ENCODE measurements around the gene MBD6. TPM values are rescaled to one million over a fixed set of nuclear protein-coding genes. Genes with fewer than 3 reads are reported as not detected.

Gene MBD6
- total and polyA plus RNA-seq, 7 donors = 13.5 to 52.8 (median 16.2) TPM

GRCh38 chr12:57576613-57577160, 54.1 kb downstream of the MBD6 start:
- Histone ChIP-seq H3K9me3 (no peaks in the 10 kb centered on the region), H3K27ac (no peak overlapping the region), H3K4me1 (no peaks in the 10 kb centered on the region), H3K4me3 (no peak overlapping the region), H3K27me3 (no peaks in the 10 kb centered on the region), H3K36me3 (no peaks in the 10 kb centered on the region)
- no peak for TF ChIP-seq CTCF (IDR thresholded peaks at IDR 0.05)
- no peak for TF ChIP-seq POLR2AphosphoS5 (IDR thresholded peaks at IDR 0.05)
- no peak for TF ChIP-seq EP300 (IDR thresholded peaks at IDR 0.05)
- TF ChIP-seq POLR2A (IDR thresholded peaks at IDR 0.05) = no peak
- 84 to 85% methylated on average over 9 of the region's 9 CpGs for WGBS, 2 donors
- intact Hi-C loops (cut with DNase I) = no loop called here
- DNase-seq = no peak

DNA sequence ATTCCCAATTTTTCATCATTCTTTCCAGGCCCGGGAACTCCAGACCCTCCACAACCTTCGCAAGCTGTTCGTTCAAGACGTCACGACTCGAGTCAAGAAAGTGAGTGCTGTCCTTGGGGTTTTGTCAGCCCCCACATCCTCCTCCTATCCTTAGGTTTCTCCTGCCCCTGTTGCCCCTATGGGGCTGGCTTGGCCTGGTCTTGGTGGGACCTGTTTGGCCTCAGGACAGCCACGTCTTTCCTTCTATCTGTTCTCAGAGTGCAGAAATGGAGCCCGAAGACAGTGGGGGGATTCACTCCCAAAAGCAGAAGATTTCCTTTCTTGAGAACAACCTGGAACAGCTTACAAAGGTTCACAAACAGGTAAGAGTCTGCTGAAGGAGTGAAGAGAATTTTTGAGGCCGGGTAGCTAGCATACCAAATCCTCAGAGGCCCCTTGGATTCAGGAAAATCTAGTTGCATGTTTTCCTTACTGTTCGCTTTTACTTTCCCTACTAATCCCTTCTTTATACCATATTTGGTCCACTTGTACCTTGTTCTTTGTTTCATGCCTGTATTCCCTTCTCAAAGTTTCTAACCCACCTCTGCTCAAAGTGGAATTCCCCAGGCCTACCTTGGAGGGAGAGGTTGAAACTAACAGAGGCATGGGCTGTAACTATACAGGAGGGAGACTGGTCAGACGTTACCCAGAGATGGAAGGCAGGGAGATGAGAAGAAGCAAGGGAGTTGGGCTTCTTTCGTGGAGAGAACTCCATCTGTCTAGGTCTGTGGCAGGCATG, 55.5 kb downstream of the MBD6 start:
- intact Hi-C loops (cut with DNase I) = no loop called here
- no peaks in the 10 kb centered on the region for H3K27me3 ChIP-seq
- no peaks in the 10 kb centered on the region for H3K4me1 ChIP-seq
- no peak overlapping the region for H3K4me3 ChIP-seq
- H3K27ac ChIP-seq = no peak overlapping the region
- no peaks in the 10 kb centered on the region for H3K36me3 ChIP-seq
- TF ChIP-seq POLR2AphosphoS5 (IDR thresholded peaks at IDR 0.05) (no peak), EP300 (IDR thresholded peaks at IDR 0.05) (no peak), CTCF (IDR thresholded peaks at IDR 0.05) (no peak), POLR2A (IDR thresholded peaks at IDR 0.05) (no peak)
- no peaks in the 10 kb centered on the region for H3K9me3 ChIP-seq
- WGBS, 2 donors = 89 to 91% methylated on average over 12 of the region's 12 CpGs
- DNase-seq = no peak

DNA sequence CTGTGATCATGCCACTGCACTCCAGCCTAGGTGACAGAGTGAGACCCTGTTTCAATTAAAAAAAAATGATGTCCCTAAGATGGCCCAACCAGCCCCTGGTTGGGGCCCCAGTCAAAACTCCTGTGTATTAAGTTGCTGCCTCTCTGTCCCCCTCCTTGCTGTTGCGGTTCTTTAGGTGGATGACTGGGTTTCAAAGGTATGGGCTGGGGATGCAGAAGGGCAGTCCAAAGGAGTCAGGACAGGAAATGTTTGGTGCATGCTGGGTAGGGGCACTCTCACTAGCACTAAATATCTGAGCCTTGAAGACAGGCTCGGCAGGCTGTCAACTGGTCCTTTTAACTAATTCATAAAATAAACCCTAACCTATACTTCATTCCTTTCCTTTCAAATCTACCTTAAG, 56.4 kb downstream of the MBD6 start:
- Histone ChIP-seq H3K4me3 (no peak overlapping the region), H3K27me3 (no peaks in the 10 kb centered on the region), H3K36me3 (no peaks in the 10 kb centered on the region), H3K27ac (no peak overlapping the region), H3K9me3 (no peaks in the 10 kb centered on the region), H3K4me1 (no peaks in the 10 kb centered on the region)
- intact Hi-C loops (cut with DNase I) = no loop called here
- TF ChIP-seq EP300 (IDR thresholded peaks at IDR 0.05) (no peak), CTCF (IDR thresholded peaks at IDR 0.05) (no peak), POLR2A (IDR thresholded peaks at IDR 0.05) (no peak), POLR2AphosphoS5 (IDR thresholded peaks at IDR 0.05) (no peak)
- no peak for DNase-seq
- 90 to 92% methylated on average over 2 of the region's 2 CpGs for WGBS, 2 donors

Small RNA genes lying within 50 kb of the gene (small RNA-seq; reads per million reads assigned to genes)
- 0 to 0.29 (median 0.18) reads per million in 3 donors for gene MIR616

Other genes with a start within 250 kb of the MBD6 start
- 10 to 100 TPM; 28.3 to 37.7 (median 28.5) TPM for gene R3HDM2, start 91.8 kb upstream of the MBD6 start, total RNA-seq
- gene R3HDM2, start 91.8 kb upstream of the MBD6 start, polyA plus RNA-seq = 10 to 100 TPM; 10.9 to 26.2 (median 14.4) TPM
- not detected for gene INHBC, start 88.0 kb upstream of the MBD6 start, total RNA-seq
- not detected for gene INHBC, start 88.0 kb upstream of the MBD6 start, polyA plus RNA-seq
- gene INHBE, start 67.5 kb upstream of the MBD6 start, total RNA-seq = under 1 TPM in 1 of 4 donors, not detected in 3; 0.36 TPM
- gene INHBE, start 67.5 kb upstream of the MBD6 start, polyA plus RNA-seq = under 1 TPM in 1 of 3 donors, not detected in 2; 0.09 TPM
- 1 to 10 TPM in 2 of 4 donors, under 1 TPM in 1, not detected in 1; 0.71 to 3.9 (median 1.8) TPM for gene GLI1, start 63.0 kb upstream of the MBD6 start, total RNA-seq
- 1 to 10 TPM in 1 of 3 donors, under 1 TPM in 1, not detected in 1; 0.60 to 1.5 TPM for gene GLI1, start 63.0 kb upstream of the MBD6 start, polyA plus RNA-seq
- 10 to 100 TPM in 1 of 4 donors, 1 to 10 TPM in 3; 4.3 to 16.3 (median 6.8) TPM for gene ARHGAP9, start 43.0 kb upstream of the MBD6 start, total RNA-seq
- 10 to 100 TPM in 1 of 3 donors, 1 to 10 TPM in 2; 4.9 to 54.7 (median 6.6) TPM for gene ARHGAP9, start 43.0 kb upstream of the MBD6 start, polyA plus RNA-seq
- gene MARS1, start 34.8 kb upstream of the MBD6 start, total RNA-seq = 10 to 100 TPM; 46.6 to 56.3 (median 53.2) TPM
- gene MARS1, start 34.8 kb upstream of the MBD6 start, polyA plus RNA-seq = 10 to 100 TPM; 22.9 to 86.2 (median 25.8) TPM
- gene DDIT3, start 2.3 kb upstream of the MBD6 start, total RNA-seq = 10 to 100 TPM; 30.7 to 48.5 (median 40.7) TPM
- 10 to 100 TPM; 42.3 to 52.9 (median 46.7) TPM for gene DDIT3, start 2.3 kb upstream of the MBD6 start, polyA plus RNA-seq
- 100 to 1,000 TPM; 118 to 194 (median 141) TPM for gene DCTN2, start 24.4 kb downstream of the MBD6 start, total RNA-seq
- gene DCTN2, start 24.4 kb downstream of the MBD6 start, polyA plus RNA-seq = 100 to 1,000 TPM; 141 to 204 (median 172) TPM
- gene KIF5A, start 27.2 kb downstream of the MBD6 start, total RNA-seq = 1 to 10 TPM; 3.6 to 8.9 (median 6.9) TPM
- gene KIF5A, start 27.2 kb downstream of the MBD6 start, polyA plus RNA-seq = 1 to 10 TPM in 1 of 3 donors, under 1 TPM in 2; under 0.01 to 3.5 (median 0.46) TPM
- 10 to 100 TPM; 13.3 to 22.8 (median 18.4) TPM for gene PIP4K2C, start 68.4 kb downstream of the MBD6 start, total RNA-seq
- 10 to 100 TPM; 21.0 to 30.5 (median 28.6) TPM for gene PIP4K2C, start 68.4 kb downstream of the MBD6 start, polyA plus RNA-seq
- 10 to 100 TPM; 42.9 to 68.4 (median 50.7) TPM for gene DTX3, start 82.0 kb downstream of the MBD6 start, total RNA-seq
- 10 to 100 TPM in 1 of 3 donors, 1 to 10 TPM in 2; 1.2 to 12.5 (median 8.4) TPM for gene DTX3, start 82.0 kb downstream of the MBD6 start, polyA plus RNA-seq
- gene ARHGEF25, start 88.6 kb downstream of the MBD6 start, total RNA-seq = 100 to 1,000 TPM in 3 of 4 donors, 10 to 100 TPM in 1; 99.4 to 140 (median 113) TPM
- gene ARHGEF25, start 88.6 kb downstream of the MBD6 start, polyA plus RNA-seq = 10 to 100 TPM in 2 of 3 donors, 1 to 10 TPM in 1; 5.8 to 22.8 (median 18.2) TPM
- gene B4GALNT1, start 110.4 kb downstream of the MBD6 start, total RNA-seq = 1 to 10 TPM in 3 of 4 donors, under 1 TPM in 1; 0.99 to 4.4 (median 3.3) TPM
- gene B4GALNT1, start 110.4 kb downstream of the MBD6 start, polyA plus RNA-seq = 1 to 10 TPM in 1 of 3 donors, not detected in 2; 2.7 TPM
- gene OS9, start 171.3 kb downstream of the MBD6 start, total RNA-seq = 100 to 1,000 TPM; 122 to 183 (median 156) TPM
- 100 to 1,000 TPM in 1 of 3 donors, 10 to 100 TPM in 2; 69.1 to 243 (median 95.3) TPM for gene OS9, start 171.3 kb downstream of the MBD6 start, polyA plus RNA-seq
- gene AGAP2, start 215.9 kb downstream of the MBD6 start, total RNA-seq = 1 to 10 TPM in 3 of 4 donors, under 1 TPM in 1; 0.82 to 3.0 (median 1.8) TPM
- gene AGAP2, start 215.9 kb downstream of the MBD6 start, polyA plus RNA-seq = 1 to 10 TPM in 1 of 3 donors, under 1 TPM in 2; under 0.01 to 6.4 (median 0.46) TPM
- 10 to 100 TPM; 43.2 to 85.8 (median 69.3) TPM for gene TSPAN31, start 222.2 kb downstream of the MBD6 start, total RNA-seq
- 10 to 100 TPM; 12.0 to 33.8 (median 15.7) TPM for gene TSPAN31, start 222.2 kb downstream of the MBD6 start, polyA plus RNA-seq
- gene CDK4, start 229.5 kb downstream of the MBD6 start, total RNA-seq = 100 to 1,000 TPM in 1 of 4 donors, 10 to 100 TPM in 3; 54.6 to 108 (median 82.5) TPM
- gene CDK4, start 229.5 kb downstream of the MBD6 start, polyA plus RNA-seq = 10 to 100 TPM; 34.9 to 89.1 (median 43.2) TPM
- gene MARCHF9, start 232.3 kb downstream of the MBD6 start, total RNA-seq = 10 to 100 TPM in 2 of 4 donors, 1 to 10 TPM in 2; 6.1 to 12.5 (median 9.4) TPM
- gene MARCHF9, start 232.3 kb downstream of the MBD6 start, polyA plus RNA-seq = 10 to 100 TPM in 1 of 3 donors, 1 to 10 TPM in 2; 5.5 to 14.9 (median 7.8) TPM
- under 1 TPM in 1 of 4 donors, not detected in 3; 0.28 TPM for gene CYP27B1, start 244.3 kb downstream of the MBD6 start, total RNA-seq
- 1 to 10 TPM in 2 of 3 donors, not detected in 1; 1.2 to 2.0 TPM for gene CYP27B1, start 244.3 kb downstream of the MBD6 start, polyA plus RNA-seq
- 10 to 100 TPM in 1 of 4 donors, 1 to 10 TPM in 3; 3.8 to 12.2 (median 7.4) TPM for gene METTL1, start 249.3 kb downstream of the MBD6 start, total RNA-seq
- gene METTL1, start 249.3 kb downstream of the MBD6 start, polyA plus RNA-seq = 10 to 100 TPM in 2 of 3 donors, 1 to 10 TPM in 1; 7.6 to 16.7 (median 10.2) TPM
- gene EEF1AKMT3, start 249.8 kb downstream of the MBD6 start, total RNA-seq = 10 to 100 TPM in 2 of 4 donors, 1 to 10 TPM in 2; 9.0 to 11.9 (median 10.6) TPM
- 1 to 10 TPM; 1.6 to 8.4 (median 2.5) TPM for gene EEF1AKMT3, start 249.8 kb downstream of the MBD6 start, polyA plus RNA-seq